HG03558 (cell line): ENCODE results near the gene FEV.

Experiments used
- ATAC-seq: cut with Tn5 transposase; IDR thresholded peaks from one replicate; pipeline ENCODE4 v1.9.1; 2021; ENCODE audit warnings: moderate number of reproducible peaks; ENCODE audit not compliant: unreplicated experiment; ENCODE audit errors: extremely low read depth

FEV gene

DNA sequence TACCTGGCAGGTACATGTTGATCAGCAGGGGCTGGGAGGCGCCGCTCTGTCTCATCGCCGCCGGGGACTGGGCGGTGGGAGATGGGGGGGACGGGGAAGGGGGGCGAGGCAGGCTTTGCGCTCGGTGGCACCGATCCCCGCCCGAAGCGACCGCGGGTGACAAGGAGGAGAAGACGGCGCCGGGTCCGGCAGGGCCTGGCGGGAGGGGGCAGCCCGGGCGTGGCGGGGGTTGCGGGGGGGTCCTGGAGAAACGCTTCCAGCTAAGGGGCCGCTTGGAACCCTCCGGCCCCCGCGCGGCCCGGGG lies at the start of gene FEV:
Gene FEV (minus strand): TSS at position 164 of the 304 bp plus-strand sequence. CDS start 109 bp downstream, at position 55.
- no peak for ATAC-seq

DNA sequence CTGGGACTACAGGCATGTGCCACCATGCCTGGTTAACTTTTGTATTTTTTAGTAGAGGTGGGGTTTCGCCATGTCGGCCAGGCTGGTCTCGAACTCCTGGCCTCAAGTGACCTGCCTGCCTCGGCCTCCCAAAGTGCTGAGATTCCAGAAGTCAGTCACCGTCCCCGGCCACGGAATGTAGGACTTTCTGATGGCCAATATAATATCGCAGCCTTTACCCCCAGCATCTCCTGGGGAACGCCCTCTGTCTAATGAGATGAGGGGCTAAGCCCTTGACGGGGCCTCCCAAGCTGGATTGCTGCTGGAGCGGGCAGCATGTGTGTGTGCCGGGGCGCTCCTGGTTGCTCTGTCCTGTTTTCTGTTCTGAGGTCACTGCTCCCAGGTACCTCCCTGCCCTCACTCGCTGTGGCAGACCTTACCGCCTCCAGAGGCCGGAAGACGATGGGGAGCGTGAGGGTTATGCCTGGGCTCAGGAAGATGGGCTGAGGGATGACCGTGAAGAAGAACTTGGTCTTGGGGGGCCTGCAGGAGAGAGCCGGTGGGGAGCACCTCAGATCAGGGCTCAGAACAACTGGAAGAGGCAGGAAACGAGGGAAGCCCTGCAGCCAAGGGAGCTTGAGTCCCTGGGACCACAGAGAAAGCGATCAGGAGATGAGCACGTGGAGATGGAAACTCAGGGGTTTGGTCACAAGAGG lies 47.2 kb upstream of the FEV start:
- no peak for ATAC-seq

DNA sequence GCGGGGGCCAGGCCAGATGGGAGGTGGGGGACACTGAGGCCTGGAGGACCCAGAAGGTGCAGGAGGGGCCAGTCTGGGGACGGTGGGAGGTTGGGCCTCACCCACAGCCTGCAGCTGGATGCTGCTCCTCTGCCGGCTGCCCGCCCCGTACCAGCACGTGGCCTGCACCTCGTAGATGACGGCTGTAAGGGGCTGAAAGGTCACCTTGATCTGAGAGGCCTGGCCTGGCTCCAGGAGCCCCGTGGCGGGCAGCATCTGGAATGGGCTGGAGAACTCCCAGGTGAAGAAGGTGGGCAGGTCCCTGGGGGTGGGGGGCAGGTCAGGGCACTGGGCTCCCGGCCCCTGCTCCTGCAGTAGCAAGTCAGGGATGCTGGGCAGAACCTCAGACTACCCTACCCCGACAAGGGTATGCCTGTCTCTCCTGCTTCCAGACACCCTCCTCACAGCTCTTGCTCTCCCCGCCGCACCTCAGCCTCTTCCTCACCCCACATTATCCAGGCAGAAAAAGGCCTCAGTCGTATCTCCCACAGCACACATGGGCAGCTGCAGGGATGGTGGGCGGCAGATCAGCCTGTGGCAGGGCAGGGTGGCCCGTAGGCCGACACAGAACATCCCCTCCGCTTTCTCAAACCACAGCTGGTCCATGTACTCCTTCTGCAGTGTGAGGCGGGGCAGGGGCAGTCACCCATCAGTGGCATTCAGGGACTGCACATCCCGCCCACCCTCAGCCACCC lies 46.2 kb upstream of the FEV start:
- no peak for ATAC-seq

DNA sequence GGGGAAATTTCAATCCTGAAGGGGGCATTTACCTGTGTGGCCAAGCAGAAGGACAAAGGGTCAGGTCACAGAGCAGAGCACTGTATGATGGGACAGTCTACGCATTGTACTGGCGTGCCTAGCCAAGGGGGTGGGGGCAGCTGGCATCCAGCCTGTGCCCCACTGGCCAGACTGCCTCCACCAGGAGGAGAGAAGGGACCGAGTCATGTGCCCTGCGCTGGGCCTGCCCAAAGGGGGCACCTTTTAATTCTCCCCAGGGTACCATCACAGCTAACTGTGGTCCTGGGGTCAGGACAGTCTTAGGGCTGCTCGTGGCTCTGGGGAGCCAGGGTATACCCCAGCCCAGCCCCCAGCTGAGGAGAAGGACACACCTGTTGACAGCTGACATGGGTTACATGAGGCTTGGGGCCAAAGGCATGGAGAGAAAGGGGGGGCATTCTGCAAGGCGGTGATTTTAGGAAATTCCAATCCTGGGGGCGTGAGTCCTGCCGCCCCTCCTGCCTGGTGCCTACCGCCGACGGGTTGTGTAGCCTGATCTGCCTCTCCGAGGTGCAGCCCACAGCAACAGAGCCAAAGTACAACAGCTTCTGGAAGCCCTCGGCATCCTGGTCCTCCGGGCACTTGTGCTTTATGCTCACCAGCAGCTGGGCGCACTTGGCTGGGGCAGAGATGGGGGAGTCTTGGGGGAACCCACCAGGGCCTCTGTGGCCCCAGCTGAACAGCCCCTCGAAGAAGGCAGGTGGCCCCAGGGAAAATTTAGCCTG lies 45.4 kb upstream of the FEV start:
- ATAC-seq: no peak

DNA sequence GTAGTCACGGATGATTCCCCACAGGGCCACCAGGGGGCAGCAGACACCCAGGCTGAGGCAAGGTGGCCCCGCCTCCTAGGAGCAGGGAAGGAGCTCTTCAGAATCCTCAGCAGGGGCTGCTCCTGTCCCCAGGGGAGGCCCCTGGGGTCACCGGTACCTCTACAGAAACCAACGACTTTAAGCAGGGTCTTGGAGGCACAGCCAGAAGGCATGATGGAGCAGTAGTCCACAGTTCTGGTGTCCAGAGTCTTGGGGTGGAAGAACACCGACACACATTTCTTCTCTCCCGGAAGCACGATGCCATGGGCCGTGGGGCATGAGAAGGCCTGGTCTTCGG lies 44.8 kb upstream of the FEV start:
- no peak for ATAC-seq

DNA sequence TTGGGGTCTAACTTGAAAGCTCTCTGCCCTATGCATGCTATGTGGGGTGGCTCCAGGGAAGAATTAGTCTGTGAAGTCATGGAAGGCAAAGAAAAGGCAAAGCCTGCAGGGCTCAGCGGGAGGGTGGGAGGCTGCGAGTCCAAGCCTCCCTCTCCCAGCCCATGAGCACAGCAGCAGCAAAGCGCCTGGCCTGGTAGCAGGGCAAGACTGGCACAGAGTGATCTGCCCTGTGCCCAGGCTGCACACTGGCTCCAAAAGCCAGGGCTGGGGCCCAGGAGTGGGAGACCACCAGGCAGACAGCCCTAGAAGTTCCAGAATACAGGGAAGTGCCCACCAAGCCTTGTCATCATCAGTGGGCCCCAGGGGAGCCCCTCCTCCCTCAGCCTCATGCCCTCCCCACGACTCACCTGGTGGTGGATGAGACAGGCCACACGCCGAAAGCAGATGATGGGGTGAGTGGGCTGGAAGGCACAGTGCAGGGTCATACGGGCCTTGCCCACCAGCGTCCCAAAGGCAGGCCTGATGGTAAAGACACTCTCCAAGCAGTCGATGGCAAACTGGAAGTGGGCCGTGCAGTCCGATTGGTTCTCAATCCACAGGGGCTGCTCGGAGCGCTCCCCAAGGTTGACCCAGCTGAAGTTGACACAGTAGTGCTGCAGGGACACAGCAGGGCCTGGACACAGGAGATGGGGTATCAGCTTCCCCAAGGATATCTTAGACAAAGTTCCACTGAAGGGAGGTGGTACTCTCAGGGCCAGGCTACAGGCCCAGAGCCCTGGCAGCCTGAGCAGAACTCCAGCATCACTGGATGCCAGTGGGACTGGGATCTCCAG lies 44.2 kb upstream of the FEV start:
- no peak for ATAC-seq

DNA sequence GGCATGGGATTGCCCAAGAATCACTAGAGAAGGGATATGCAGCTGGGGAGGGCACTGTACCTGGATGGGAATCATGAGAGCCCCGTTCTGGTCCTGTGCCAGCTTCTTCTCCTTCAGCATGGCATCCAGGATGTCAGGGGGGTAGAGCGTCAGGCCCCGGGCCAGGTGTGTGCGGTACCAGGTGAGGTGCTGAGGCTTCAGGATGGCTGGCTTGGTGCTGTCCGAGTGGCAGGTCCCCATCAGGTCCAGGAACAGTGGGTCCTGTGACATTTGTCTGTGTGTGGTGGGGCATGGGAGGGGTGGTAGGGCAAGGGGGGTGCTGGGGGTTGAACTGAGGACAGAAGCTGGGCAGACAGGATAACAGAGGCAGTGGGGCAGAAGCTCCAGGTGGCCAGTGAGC lies 43.2 kb upstream of the FEV start:
- ATAC-seq: no peak

DNA sequence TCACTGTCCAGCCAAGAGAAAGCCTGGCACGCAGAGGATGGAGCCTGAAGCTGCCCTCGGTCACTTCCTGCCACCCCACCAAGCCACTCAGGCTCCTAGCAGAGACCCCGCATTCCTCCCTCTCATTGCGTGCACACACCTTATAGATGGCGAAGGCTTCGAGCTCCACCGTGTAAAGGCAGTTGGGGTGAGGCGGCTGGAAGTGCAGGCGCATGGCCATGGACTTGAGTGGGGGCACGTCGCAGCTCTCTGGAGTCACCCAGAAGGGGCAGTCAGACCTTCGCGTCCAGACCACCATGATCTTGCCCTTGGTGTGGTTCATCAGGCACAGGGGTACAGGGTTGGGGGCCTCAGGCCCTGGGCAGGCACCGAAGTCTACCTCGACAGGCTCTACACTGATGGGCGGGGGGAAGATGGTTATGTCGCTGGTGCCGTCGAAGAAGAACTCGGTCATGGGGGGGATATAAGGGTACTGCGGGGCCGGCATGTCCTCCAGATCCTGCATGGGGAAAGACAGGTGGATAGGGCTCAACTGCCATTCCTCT lies 42.6 kb upstream of the FEV start:
- no peak for ATAC-seq

DNA sequence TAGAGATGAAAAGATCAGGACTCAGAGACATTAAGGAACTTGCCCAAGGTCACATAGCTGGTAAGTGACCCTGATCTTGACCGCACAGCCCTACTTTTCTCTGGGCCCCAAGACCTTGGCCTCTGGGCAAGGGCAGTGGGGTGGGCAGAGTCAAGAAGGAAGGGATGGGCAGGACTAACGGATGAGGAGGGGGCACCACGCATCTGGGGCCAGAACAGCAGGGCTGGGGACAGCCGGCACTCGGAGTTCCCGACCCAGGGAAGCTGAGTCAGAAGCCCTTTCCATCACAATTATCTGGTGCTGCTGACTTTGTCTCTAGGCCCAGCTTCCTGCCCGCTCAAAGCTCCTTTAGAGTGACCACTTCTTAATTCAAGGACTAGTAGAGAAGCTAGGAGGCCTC lies 42.0 kb upstream of the FEV start:
- no peak for ATAC-seq

DNA sequence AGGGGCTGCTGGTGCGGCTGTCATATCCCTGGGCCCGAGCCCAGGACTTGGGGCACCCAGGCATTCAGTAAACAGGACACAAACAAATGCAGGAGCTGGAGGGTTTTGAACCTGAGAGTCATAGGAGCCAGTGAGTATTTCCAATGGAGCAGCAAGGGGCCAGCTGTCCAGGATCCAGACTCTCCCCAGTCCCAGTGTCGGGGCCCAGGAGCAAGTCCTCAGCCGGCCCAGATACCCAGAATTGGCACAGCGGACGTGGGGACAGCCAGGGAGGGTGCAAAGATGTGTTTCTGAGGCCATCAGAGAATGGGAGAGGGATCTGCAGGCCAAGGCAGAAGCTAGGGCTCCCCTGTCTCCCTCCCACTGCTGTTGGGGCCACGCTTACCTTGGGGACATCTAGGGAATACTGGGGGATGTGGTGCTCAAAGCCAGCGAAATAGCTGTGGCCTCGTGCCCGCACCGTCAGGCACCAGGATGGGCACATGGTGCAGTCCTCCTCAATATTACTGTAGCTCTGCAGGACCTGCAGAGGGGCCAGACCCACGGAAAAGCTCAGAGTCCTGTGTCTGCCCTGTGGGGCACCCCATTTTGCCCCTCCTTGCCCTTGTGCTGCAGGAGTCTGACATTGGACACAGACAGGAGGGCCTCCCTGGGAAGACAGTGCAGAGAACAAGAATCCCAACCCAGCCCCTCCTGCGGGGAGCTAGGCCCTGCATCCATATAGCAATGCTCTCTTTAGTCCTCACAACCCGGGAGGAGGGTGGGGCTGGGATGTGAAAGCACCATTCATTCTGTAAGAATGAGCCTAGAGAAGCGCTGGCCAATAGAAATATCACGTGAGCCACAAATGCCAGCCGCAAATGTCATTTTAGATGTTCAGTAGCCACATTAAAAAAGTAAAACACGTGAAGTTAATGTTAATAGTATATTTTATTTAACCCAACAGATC lies 40.9 kb upstream of the FEV start:
- no peak for ATAC-seq

DNA sequence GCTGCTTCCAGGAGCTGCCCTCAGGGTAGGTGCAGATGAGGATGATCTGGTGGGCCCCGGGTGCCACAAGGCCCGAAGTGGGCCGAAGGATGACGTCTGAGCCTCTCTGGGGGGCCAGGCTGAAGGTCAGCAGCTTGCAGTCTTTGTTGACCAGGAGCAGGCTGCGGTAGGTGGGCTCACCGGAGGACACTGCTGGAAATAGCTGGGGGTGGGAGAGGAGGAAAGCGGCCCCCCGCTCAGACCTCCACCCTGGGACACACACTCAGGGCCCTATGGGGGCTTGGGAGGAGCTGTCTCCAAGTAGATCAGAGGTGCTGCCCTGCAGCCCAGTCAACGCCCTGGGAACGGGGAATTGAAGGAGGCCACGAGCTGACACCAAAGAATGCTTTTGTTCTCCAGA lies 39.1 kb upstream of the FEV start:
- ATAC-seq: no peak

DNA sequence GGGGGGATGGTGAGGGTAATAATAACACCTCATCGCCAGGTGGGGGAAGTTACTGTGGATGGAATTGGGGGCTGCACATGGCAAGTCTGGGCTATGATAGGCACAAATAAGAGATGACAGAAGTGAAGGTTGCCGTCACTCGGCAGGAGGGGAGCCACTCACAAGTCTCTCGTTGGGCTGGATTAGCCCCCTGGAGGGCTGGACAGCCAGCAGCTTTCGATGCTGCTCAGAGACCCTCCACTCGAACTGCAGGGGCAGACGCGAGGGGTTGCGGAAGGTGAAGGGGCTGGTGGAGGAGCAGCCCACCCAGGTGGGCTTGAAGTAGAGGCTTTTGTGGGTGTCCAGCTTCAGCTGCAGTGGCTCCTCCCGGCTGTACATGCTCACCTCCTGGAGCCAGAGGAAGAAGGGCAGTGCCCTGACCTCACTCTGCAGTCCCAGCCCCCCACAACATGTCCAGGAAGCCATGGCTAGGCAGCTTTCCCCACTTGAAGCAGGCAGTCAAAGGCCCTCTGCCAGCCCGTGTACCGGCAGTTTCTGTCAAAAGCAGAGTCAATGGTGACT lies 38.1 kb upstream of the FEV start:
- ATAC-seq: no peak

DNA sequence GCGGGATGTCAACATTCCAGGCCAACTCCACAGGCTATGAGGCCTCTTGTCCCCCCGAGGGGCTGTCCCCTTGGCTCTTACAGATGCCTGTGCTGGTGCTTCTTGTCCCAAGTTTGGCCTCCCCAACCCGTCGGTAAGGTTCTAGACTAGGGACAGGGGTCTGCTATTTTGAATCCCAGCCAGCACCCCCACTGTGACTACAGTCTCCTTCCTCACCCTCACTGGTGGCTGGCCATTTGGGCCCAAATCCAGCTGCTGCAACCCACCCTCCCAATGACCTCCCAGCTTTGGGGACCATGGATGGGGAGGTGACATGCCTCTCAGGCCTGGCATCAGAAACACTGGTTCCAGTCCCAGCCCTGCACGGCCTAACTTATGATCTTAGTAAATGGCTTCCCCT lies 37.6 kb upstream of the FEV start:
- no peak for ATAC-seq

DNA sequence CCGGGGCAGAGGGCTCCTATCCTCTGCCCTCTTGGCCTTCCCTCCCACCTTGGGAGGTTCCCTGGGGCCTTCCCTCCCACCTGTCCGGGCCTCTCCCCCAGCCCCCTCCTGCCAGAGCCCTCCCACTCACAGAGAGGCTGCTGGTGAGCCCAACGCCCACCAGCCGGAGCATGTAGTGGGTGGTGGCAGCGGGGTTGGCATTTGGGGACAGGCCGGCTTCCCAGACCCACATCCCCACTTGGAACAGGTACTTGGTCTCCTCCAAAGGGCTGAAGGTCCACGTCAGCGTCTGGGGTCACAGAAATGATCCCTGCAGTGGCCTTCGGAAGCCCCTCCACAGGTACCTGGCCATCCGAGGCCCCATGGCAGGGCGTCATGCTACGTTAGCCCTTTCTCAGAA lies 37.1 kb upstream of the FEV start:
- ATAC-seq: no peak

DNA sequence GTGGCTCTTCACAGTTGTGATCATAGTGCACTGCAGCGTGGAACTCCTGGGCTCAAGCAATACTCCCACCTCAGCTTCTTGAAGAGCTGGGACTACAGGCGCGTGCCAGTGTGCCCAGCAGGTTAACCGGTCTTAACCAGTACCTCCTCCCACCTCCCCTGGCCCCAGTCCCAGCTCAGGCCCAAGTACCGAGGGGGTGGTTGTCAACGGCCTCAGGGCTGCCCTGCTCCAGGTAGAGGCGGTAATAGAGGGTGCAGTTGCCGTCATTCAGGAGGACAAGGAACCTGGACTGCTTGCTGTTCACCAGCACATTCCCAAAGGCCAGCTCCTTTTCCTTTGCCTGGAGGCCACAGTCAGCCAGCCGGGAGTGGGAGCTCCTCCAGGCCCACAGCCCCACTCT lies 36.6 kb upstream of the FEV start:
- no peak for ATAC-seq

DNA sequence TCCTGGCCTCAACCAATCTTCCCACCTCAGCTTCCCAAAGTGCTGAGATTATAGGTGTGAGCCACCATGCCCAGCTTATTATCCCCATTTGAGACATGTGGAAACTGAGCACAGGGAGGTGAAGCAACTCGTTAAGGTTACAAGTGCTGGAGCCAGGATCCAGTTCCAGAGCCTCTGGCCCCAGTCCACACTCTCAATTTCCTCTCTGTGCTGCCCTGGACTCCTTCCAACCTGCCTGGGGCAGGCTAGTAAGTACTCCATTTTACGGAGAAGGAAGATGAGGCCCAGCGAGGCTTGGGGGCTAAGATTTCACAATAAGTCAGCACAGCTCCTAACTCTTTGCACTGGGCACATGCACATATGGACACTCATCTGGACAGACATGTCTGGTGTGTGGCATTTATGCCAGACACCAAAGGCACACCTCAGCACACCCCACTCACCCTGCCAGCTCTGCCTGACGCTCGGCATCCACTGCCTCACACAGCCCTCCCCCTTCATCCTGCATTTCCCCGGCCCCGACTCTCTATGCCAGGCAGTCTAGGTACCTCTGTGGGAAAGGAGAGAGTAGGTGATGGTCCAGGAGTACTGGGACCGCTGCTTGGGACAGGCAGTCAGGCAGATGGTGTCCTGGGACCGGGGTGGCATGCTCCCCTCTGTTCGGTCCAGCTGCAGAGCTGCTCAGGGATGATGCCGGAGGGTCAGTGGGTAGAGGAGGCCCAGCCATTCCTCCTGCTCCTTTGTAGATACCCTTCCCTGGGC lies 35.8 kb upstream of the FEV start:
- no peak for ATAC-seq

DNA sequence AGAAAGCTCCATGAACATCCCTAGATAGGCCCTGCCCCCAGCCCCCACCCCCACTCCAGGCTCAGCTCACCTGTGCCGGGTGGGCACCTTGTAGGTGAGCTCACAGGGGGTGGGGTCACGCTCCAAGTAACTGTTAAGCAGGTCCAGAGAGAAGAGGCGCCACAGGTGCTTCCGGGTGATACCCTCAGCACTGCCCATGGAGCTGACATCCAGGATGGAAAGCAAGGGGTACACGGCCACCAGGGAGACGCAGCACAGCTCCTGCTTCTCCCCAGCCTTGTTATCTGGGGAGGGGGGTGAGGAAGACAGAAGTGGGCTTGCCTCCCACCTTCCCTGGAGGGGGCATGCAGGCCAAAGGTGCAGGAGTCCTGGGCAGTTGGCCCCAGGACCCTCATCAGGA lies 34.5 kb upstream of the FEV start:
- ATAC-seq: no peak

DNA sequence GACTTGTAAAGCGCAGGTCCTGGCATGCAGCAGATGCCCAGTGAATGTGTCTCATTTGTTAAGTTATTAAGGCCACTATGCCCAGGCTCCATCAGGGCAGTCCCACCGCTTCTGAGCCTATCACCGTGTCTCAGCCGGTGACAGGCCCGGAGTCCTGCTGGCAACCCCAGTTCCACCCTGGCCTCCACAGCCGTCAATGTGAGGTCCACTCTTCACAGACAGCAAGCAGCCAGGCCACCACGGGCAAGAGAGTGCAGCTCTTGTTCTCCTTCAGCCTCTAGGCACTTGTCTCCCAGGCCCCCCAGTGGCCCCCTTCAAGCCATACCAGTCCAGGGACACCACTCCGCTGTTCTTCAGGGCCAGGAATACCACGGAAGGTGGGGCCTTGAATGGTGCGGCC lies 33.7 kb upstream of the FEV start:
- ATAC-seq: no peak
